ENCODE results near the gene CALD1.

CALD1 gene

DNA sequence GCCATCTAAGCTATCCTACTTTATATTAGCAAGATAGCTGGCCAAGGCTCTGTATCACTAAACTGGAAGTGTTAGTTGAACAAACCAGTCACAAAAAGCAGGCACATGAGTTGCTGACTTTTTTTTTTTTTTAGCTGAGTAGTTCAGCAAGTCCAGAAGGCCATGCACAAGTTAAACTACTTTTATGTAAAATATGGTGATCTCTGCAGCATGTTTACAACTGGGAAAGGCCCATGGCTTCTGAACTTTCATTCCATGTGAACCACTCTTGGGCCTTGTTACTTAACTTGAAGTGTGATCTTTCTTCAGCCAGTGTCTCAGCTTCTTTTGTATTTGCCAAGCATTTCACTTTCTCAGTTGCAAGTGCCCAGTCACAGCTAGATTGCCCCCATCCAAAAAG, 78.5 kb downstream of the CALD1 start:
- Histone ChIP-seq H3K4me1 (ENCODE audit: control insufficient read depth in 1 of 2, insufficient read depth in 2 of 2, low read length in 2 of 2) (peaks cover 5 to 13% of the 10 kb centered on the region in 2 experiments), H4K91ac (ENCODE audit: low read depth, low read length) (no peak overlapping the region), H3K14ac (ENCODE audit: low read length) (no peak overlapping the region), H3K4ac (ENCODE audit: low read depth, low read length) (peak overlapping the region; percentile 69), H2AK5ac (ENCODE audit: low read length) (no peak overlapping the region), H3K79me2 (ENCODE audit: control insufficient read depth, insufficient read depth, low read length, poor library complexity) (peaks cover 8% of the 10 kb centered on the region), H3K9me3 (ENCODE audit: insufficient read depth, low read depth, low read length) (no peaks in the 10 kb centered on the region), H2BK120ac (ENCODE audit: insufficient read depth, low read length, poor library complexity) (no peak overlapping the region), H3K79me1 (ENCODE audit: low read length) (peaks cover 3% of the 10 kb centered on the region), H3K23ac (ENCODE audit: low read length) (no peak overlapping the region), H3K4me3 (ENCODE audit: low read depth, low read length) (no peak overlapping the region), H4K12ac (ENCODE audit: low read depth, low read length) (no peak overlapping the region), H2BK12ac (ENCODE audit: low read length) (no peak overlapping the region), H3K36me3 (ENCODE audit: control insufficient read depth in 1 of 2, insufficient read depth in 2 of 2, low read length in 2 of 2) (peaks cover 0 to 10% of the 10 kb centered on the region in 2 experiments), H3K9ac (ENCODE audit: low read length) (no peak overlapping the region), H2BK5ac (ENCODE audit: low read depth, low read length, poor library complexity) (no peak overlapping the region), H4K8ac (ENCODE audit: low read depth, low read length) (no peak overlapping the region), H3K4me2 (ENCODE audit: low read length) (no peak overlapping the region), H3K27me3 (ENCODE audit: insufficient read depth, low read length) (no peaks in the 10 kb centered on the region), H2AFZ (ENCODE audit: insufficient read depth, low read length, poor library complexity) (no peak overlapping the region), H3K27ac (ENCODE audit: low read depth, low read length) (no peak overlapping the region), H3K18ac (ENCODE audit: low read length) (no peak overlapping the region)
- DNase-seq: no peak

DNA sequence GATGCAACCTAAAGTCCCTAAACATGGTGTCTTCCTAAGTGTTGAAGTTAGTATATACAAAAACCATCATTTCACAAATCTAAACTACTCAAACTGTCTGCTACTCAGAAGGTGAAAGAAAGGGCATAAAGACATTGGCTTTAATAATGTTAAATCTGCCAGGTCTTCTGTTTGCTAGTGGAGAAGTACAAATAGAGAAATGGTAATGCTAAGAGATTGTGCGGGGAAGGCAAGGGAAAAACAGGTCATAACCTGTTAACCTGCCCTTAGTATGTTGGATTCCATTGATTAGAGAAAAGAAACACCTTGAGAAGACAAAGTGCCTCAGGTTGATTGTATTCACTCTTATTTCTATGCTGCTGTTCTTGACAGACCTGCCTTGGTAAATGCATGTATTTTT, 80.3 kb downstream of the CALD1 start:
- no peak overlapping the region for H3K14ac ChIP-seq (ENCODE audit: low read length)
- WGBS (ENCODE audit: extremely low coverage, insufficient coverage, insufficient read length): no CpG with 5 or more reads among the region's 1 CpG
- H3K9me3 ChIP-seq (ENCODE audit: insufficient read depth, low read depth, low read length): no peaks in the 10 kb centered on the region
- H3K27ac ChIP-seq (ENCODE audit: low read depth, low read length): no peak overlapping the region
- H3K79me1 ChIP-seq (ENCODE audit: low read length): peaks cover 3% of the 10 kb centered on the region
- no peak overlapping the region for H3K4me3 ChIP-seq (ENCODE audit: low read depth, low read length)
- no peak overlapping the region for H3K4me2 ChIP-seq (ENCODE audit: low read length)
- no peak overlapping the region for H4K91ac ChIP-seq (ENCODE audit: low read depth, low read length)
- H3K9ac ChIP-seq (ENCODE audit: low read length): no peak overlapping the region
- no peak overlapping the region for H2BK120ac ChIP-seq (ENCODE audit: insufficient read depth, low read length, poor library complexity)
- H3K27me3 ChIP-seq (ENCODE audit: insufficient read depth, low read length): no peaks in the 10 kb centered on the region
- no peak overlapping the region for H3K18ac ChIP-seq (ENCODE audit: low read length)
- no peak overlapping the region for H2AK5ac ChIP-seq (ENCODE audit: low read length)
- DNase-seq: no peak
- peaks cover 5 to 8% of the 10 kb centered on the region in 2 experiments for H3K4me1 ChIP-seq (ENCODE audit: control insufficient read depth in 1 of 2, insufficient read depth in 2 of 2, low read length in 2 of 2)
- H2BK12ac ChIP-seq (ENCODE audit: low read length): no peak overlapping the region
- H3K23ac ChIP-seq (ENCODE audit: low read length): no peak overlapping the region
- H3K4ac ChIP-seq (ENCODE audit: low read depth, low read length): no peak overlapping the region
- no peak overlapping the region for H2AFZ ChIP-seq (ENCODE audit: insufficient read depth, low read length, poor library complexity)
- H4K8ac ChIP-seq (ENCODE audit: low read depth, low read length): no peak overlapping the region
- no peak overlapping the region for H4K12ac ChIP-seq (ENCODE audit: low read depth, low read length)
- H2BK5ac ChIP-seq (ENCODE audit: low read depth, low read length, poor library complexity): no peak overlapping the region
- H3K36me3 ChIP-seq (ENCODE audit: control insufficient read depth in 1 of 2, insufficient read depth in 2 of 2, low read length in 2 of 2): peaks cover 7 to 15% of the 10 kb centered on the region in 2 experiments
- peaks cover 5% of the 10 kb centered on the region for H3K79me2 ChIP-seq (ENCODE audit: control insufficient read depth, insufficient read depth, low read length, poor library complexity)

- Histone ChIP-seq H4K91ac (ENCODE audit: low read depth, low read length) (peak overlapping the region; percentile 12), H2BK120ac (ENCODE audit: insufficient read depth, low read length, poor library complexity) (no peak overlapping the region), H2BK12ac (ENCODE audit: low read length) (no peak overlapping the region), H3K9ac (ENCODE audit: low read length) (no peak overlapping the region), H2AK5ac (ENCODE audit: low read length) (no peak overlapping the region), H3K79me1 (ENCODE audit: low read length) (peaks cover 1% of the 10 kb centered on the region), H3K36me3 (ENCODE audit: control insufficient read depth in 1 of 2, insufficient read depth in 2 of 2, low read length in 2 of 2) (peaks cover 14 to 38% of the 10 kb centered on the region in 2 experiments), H4K8ac (ENCODE audit: low read depth, low read length) (no peak overlapping the region), H3K4me3 (ENCODE audit: low read depth, low read length) (no peak overlapping the region), H3K4me2 (ENCODE audit: low read length) (no peak overlapping the region), H3K27me3 (ENCODE audit: insufficient read depth, low read length) (no peaks in the 10 kb centered on the region), H3K27ac (ENCODE audit: low read depth, low read length) (no peak overlapping the region), H4K12ac (ENCODE audit: low read depth, low read length) (no peak overlapping the region), H2AFZ (ENCODE audit: insufficient read depth, low read length, poor library complexity) (no peak overlapping the region), H3K4ac (ENCODE audit: low read depth, low read length) (peak overlapping the region; percentile 70), H3K79me2 (ENCODE audit: control insufficient read depth, insufficient read depth, low read length, poor library complexity) (no peaks in the 10 kb centered on the region), H3K23ac (ENCODE audit: low read length) (no peak overlapping the region), H3K4me1 (ENCODE audit: control insufficient read depth in 1 of 2, insufficient read depth in 2 of 2, low read length in 2 of 2) (peaks cover 8 to 10% of the 10 kb centered on the region in 2 experiments), H3K14ac (ENCODE audit: low read length) (no peak overlapping the region), H2BK5ac (ENCODE audit: low read depth, low read length, poor library complexity) (no peak overlapping the region), H3K18ac (ENCODE audit: low read length) (no peak overlapping the region), H3K9me3 (ENCODE audit: insufficient read depth, low read depth, low read length) (no peaks in the 10 kb centered on the region)
- DNase-seq: no peak
- WGBS (ENCODE audit: extremely low coverage, insufficient coverage, insufficient read length): 100% methylated on average over 1 of the region's 9 CpGs
Measured at GRCh38 chr7:134865001-134865845, 85.8 kb downstream of the CALD1 start.

DNA sequence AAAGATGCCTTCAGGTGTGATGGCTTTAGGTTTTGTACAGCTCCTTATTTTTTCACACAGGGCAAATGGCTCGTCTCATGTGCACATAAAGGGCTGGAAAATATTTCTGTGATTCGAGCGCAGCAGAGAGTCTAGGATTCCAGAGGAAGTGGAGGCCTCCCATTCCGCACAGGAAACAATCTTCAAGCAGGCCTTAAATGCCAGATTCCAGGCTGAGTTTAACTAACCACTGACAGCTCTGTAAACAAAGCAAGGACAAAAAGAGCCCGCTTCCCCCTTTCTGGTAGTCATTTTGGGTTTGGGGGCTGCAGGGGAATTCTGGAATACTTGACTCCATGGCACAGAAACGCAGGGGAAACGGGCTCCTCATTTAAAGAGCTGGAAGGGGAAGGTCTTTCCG, 87.2 kb downstream of the CALD1 start:
- H3K4ac ChIP-seq (ENCODE audit: low read depth, low read length): no peak overlapping the region
- peak overlapping the region; percentile 72 for H3K27ac ChIP-seq (ENCODE audit: low read depth, low read length)
- H3K27me3 ChIP-seq (ENCODE audit: insufficient read depth, low read length): no peaks in the 10 kb centered on the region
- peak in 1 of 2 donors; percentile 16 for DNase-seq
- no peak overlapping the region for H3K9ac ChIP-seq (ENCODE audit: low read length)
- WGBS (ENCODE audit: extremely low coverage, insufficient coverage, insufficient read length): no CpG with 5 or more reads among the region's 8 CpGs
- H3K4me2 ChIP-seq (ENCODE audit: low read length): no peak overlapping the region
- H4K91ac ChIP-seq (ENCODE audit: low read depth, low read length): peak overlapping the region; percentile 28
- H4K12ac ChIP-seq (ENCODE audit: low read depth, low read length): no peak overlapping the region
- no peak overlapping the region for H3K23ac ChIP-seq (ENCODE audit: low read length)
- no peak overlapping the region for H2BK12ac ChIP-seq (ENCODE audit: low read length)
- peaks cover 1% of the 10 kb centered on the region for H3K79me1 ChIP-seq (ENCODE audit: low read length)
- no peak overlapping the region for H3K4me3 ChIP-seq (ENCODE audit: low read depth, low read length)
- peaks cover 8 to 10% of the 10 kb centered on the region in 2 experiments for H3K4me1 ChIP-seq (ENCODE audit: control insufficient read depth in 1 of 2, insufficient read depth in 2 of 2, low read length in 2 of 2)
- H3K36me3 ChIP-seq (ENCODE audit: control insufficient read depth in 1 of 2, insufficient read depth in 2 of 2, low read length in 2 of 2): peaks cover 14 to 34% of the 10 kb centered on the region in 2 experiments
- H4K8ac ChIP-seq (ENCODE audit: low read depth, low read length): no peak overlapping the region
- H2BK120ac ChIP-seq (ENCODE audit: insufficient read depth, low read length, poor library complexity): peak overlapping the region; percentile 31
- H3K18ac ChIP-seq (ENCODE audit: low read length): no peak overlapping the region
- no peak overlapping the region for H2AK5ac ChIP-seq (ENCODE audit: low read length)
- H3K9me3 ChIP-seq (ENCODE audit: insufficient read depth, low read depth, low read length): no peaks in the 10 kb centered on the region
- no peak overlapping the region for H3K14ac ChIP-seq (ENCODE audit: low read length)
- no peaks in the 10 kb centered on the region for H3K79me2 ChIP-seq (ENCODE audit: control insufficient read depth, insufficient read depth, low read length, poor library complexity)
- no peak overlapping the region for H2BK5ac ChIP-seq (ENCODE audit: low read depth, low read length, poor library complexity)
- no peak overlapping the region for H2AFZ ChIP-seq (ENCODE audit: insufficient read depth, low read length, poor library complexity)
